Effector CD4-positive, alpha-beta T cell (primary cell): ENCODE data around the gene SUMO3.

Experiments
- DNase-seq: peaks from one replicate; pipeline ENCODE4 v3.0.0-alpha.2; 2020

SUMO3 gene

DNA sequence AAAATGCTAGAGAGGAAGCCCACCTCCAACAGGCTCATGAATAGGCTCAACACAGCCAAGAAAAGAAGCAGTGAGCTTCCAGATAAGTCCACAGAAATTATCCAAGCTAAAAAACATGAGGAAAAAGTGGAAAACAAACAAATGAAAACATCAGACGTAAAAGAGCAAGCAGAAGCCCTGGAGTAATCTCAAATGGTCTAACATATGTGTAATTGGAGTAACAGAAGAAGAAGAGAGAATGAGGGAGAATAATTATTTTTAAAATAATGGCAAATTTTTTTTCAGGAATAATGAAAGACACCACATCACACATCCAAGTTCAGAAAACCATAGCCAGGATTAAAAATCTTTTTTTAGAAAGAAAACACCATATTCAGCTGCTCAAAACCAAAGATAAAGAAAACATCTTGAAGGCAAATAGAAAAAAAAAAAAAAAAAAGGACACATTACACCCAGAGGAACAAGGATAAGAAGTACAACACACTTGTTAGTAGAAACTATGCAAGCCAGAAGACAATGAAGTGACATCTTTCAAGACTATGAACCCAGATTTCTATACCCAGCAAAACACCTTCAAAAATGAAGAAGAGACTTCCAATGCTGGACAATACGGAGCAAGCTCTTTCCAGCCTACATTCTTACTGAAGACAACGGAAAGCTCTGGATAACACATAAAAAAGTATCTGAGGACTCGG is 10.6 kb upstream of the SUMO3 start:
- DNase-seq = no peak

DNA sequence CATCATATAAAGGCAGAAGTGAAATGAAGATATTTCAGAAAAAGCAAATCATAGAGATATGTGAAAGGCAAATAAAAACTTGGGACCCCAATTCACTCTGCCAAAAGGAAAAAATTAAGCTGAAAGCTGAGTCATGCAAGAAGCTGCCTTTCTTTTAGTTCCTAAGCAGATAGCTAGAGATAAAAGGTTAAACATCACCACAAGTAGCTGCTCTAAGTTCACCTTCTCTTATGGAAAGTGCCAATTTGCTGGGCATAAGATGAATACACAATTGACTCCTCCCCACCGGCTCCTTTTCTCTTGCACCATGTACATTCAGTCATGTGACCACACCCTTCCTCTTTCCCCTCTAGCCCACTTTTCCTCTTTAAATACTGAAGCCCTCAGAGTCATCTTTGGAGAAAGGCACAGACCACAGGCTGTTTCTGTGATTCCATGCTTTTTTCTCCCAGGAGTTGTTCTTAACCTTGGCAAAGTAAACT is 5.4 kb upstream of the SUMO3 start:
- no peak for DNase-seq

GRCh38 chr21:44822484-44823178 is 4.8 kb upstream of the SUMO3 start:
- DNase-seq = no peak

GRCh38 chr21:44820851-44821250 is 3.0 kb upstream of the SUMO3 start:
- no peak for DNase-seq

DNA sequence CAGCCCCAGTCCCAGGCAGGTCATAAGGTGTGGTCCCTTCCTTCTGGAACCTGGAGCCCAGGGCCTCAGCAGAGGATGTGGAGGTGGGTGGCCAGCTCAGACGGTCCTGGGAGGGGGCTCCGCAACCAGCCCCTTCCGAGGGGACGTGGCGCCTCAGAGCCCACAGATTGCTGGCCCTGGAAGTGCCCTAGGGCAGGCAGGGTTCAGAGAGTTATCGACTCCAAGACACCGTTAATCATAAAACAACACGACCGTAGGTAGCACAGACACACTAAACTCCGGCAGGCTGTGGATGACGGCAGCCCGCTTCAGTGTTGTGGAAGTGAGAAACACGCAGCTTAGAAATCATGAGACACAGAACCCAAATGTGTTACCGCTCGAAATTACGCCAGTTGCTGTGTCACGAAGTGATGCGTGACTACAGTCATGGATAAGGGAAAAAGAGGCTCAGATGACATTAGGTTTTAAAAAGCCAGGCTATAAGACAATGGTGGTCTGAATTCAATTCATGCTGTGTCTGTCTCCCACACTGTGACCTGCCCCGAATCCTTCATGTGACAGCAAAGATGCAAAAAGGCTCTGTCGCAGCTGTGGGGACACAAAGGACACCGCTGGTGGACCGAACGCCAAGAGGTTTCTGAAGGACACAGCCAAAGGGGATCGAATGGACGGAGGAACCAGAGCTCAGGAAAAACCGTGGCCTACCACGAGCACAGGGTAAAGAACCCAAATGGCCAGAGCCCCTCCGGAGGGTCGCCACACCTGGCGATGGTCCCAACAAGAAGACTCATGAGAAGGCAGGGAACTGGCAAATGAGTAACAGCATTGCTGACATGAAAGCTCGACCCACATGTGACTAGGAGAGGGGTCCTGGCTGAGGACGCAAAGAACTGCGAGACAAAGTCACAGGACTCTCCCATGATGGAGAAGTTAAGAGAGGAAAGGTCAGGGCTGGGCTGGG is 1.7 kb upstream of the SUMO3 start:
- no peak for DNase-seq

GRCh38 chr21:44818640-44819011 is 764 bp upstream of the SUMO3 start:
- DNase-seq = no peak

GRCh38 chr21:44817506-44817880 is 369 bp downstream of the SUMO3 start:
- DNase-seq = peak; percentile 88

DNA sequence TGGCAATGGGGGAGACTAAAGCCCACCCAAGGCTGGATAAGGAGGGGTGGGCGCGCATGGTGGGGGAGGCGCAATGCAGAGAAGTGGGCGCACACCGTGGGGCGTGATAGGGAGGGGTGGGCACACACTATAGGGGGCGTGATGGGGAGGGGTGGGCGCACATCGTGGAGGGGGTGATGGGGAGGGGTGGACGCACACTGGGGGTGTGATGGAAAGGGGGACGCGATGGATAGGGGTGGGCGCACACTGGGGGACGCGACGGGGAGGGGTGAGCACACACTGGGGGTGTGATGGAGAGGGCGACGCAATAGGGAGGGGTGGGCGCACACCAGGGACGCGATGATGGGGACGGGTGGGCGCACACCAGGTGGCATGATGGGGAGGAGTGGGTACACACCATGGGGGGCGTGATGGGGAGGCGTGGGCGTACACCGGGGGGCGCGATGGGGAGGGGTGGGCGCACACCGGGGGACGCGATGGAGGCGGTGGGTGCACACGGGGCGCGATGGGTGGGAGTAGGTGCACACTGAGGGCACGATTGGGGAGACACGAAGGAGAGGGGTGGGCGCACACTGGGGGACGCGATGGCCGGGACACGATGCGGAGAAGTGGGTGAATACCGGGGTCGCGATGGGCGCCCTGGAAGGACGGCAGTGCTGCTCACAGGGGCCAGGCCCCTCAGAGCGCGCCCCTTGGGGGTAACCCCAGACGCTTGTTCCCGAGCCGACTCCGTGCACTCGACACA is 929 bp downstream of the SUMO3 start:
- DNase-seq = no peak

DNA sequence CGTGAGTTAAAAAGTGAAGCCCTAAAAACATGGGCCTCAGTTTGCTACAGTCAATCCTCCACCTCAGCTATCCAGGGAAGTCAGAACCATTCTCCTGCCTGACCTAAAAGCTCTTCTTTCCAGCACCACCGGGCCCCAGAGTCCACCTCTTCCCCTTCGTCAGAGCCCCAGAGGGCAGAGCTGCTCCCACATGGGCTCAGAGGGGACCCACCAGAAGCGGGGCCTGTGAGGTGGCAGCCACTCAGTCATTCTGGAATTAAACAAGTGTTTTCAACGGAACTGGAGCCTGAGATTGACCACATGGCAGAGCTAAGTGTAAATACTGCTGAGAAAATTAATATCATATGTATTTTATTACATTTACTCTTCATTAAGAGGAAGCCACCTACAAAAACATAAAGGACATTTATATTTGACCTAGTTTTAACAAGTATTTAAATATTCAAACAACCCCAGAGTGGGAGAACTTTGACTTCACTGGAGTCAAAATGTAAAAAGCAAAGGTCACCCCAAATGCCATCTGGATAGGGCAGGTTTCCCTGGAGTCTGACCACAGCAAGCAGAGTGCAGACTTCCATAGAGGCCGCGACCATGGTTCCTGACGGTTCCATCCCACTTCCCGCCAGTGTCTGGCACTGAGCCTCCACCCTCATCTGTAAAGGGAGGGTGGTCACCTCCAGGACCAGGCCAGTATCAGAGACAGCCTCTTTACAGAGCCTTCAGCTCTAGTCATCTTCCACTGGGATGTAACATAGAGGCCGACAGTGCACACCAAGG is 1.8 kb downstream of the SUMO3 start:
- DNase-seq = no peak

GRCh38 chr21:44815225-44815624 is 2.6 kb downstream of the SUMO3 start:
- no peak for DNase-seq

DNA sequence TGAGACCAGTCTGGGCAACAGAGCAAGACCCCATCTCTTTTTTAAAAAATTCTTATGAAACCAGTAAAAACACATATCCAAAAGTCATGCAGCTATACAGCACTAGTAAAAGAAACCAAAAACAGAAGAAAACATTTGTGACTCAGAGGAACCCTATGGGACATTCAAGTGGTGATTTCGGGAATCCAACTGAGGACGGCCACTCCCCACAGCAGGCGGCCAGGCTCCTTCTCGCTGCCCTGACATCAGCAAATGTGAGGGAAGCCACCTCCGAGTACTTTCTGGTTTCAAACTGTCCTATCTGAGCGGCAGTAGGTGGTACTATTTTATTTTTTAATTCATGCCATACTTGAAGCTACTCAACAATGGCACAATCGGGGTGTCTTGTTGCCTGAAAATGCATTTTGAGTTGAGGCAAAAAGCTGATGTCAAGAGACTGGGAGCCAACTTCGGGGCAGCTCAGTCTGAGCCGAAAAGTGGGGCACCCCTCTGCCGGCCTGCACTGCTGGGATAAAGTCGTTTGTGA is 3.3 kb downstream of the SUMO3 start:
- DNase-seq = no peak

GRCh38 chr21:44813727-44814126 is 4.1 kb downstream of the SUMO3 start:
- no peak for DNase-seq

- no peak for DNase-seq
Observed at GRCh38 chr21:44813149-44813548, 4.7 kb downstream of the SUMO3 start.

- no peak for DNase-seq
Observed at GRCh38 chr21:44812640-44813039, 5.2 kb downstream of the SUMO3 start.

- DNase-seq = no peak
Observed at GRCh38 chr21:44810779-44811178, 7.1 kb downstream of the SUMO3 start.

DNA sequence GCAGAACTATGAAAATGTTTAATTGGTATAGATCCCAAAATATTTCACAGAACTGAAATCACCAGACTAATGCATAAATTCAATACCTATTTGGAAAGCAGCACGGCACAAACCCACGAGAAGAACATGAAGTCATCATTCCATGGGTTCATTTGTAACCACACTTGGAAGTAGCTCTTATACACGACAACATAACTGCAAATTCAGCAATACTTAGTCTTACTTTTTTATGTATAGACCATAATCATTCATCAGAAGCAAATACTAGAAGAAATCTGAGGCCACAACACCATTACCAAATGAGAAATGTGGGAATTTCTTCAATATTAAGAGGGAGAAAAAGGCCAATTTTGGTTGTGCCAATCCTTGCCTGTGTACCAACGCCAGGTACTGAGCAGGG is 12.0 kb downstream of the SUMO3 start:
- no peak for DNase-seq

- DNase-seq = no peak
Observed at GRCh38 chr21:44805226-44805625, 12.6 kb downstream of the SUMO3 start.

- no peak for DNase-seq
Observed at GRCh38 chr21:44804762-44805161, 13.1 kb downstream of the SUMO3 start.

DNA sequence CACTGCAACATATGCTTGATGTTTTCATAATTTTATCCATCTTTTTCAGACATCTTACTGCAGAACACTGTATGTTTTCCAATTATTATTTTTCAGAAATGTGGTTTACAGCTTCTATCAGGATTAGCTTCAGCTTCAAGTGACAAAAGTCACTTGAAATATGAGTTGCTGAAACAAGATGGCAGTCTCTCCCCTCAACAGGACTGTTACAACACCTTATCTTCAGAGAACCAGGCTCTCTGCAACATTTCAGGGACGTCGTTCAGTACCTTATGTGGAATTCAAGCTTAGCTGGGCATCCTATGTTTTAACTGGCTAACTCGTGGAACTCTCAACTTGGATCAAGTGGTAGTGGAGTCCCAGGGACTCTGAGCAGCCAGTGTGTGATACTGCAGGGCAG is 14.2 kb downstream of the SUMO3 start:
- no peak for DNase-seq

GRCh38 chr21:44802396-44803153 is 15.3 kb downstream of the SUMO3 start:
- DNase-seq = no peak
